Parathyroid adenoma (tissue), 2 donors: ENCODE measurements around the gene MFN1.

Source experiments
- H2AFZ ChIP-seq: fragments of 300-600 bp; sonication (generic); one replicate; pipeline ENCODE4 v1.7.0; 2017; ENCODE audit warnings: antibody characterized with exemption, mild to moderate bottlenecking
- H3K27ac ChIP-seq: fragments of 300-600 bp; sonication (generic); one replicate; pipeline ENCODE4 v1.7.0; 2017
- H3K27me3 ChIP-seq: fragments of 300-600 bp; sonication (generic); one replicate; pipeline ENCODE4 v1.7.0; 2017; ENCODE audit warnings: low read length; ENCODE audit not compliant: control insufficient read depth, insufficient read depth
- H3K36me3 ChIP-seq: fragments of 300-600 bp; sonication (generic); one replicate; pipeline ENCODE4 v1.7.0; 2017; ENCODE audit warnings: low read length; ENCODE audit not compliant: control insufficient read depth, insufficient read depth
- H3K4me1 ChIP-seq: fragments of 300-600 bp; sonication (generic); one replicate; pipeline ENCODE4 v1.7.0; 2017; ENCODE audit warnings: control low read depth
- H3K4me2 ChIP-seq: fragments of 300-600 bp; sonication (generic); one replicate; pipeline ENCODE4 v1.7.0; 2017; ENCODE audit warnings: low read length
- H3K4me3 ChIP-seq: fragments of 300-600 bp; sonication (generic); one replicate; pipeline ENCODE4 v1.7.0; 2017; ENCODE audit warnings: low read depth, low read length
- H3K79me2 ChIP-seq: fragments of 300-600 bp; sonication (generic); one replicate; pipeline ENCODE4 v1.7.0; 2017; ENCODE audit warnings: control low read depth
- H3K9ac ChIP-seq: fragments of 300-600 bp; sonication (generic); one replicate; pipeline ENCODE4 v1.7.0; 2017; ENCODE audit warnings: mild to moderate bottlenecking
- H3K9me3 ChIP-seq: fragments of 300-600 bp; sonication (generic); one replicate; pipeline ENCODE4 v1.7.0; 2017; ENCODE audit warnings: low read length; ENCODE audit not compliant: control insufficient read depth
- CTCF ChIP-seq: fragments of 300-600 bp; sonication (generic); IDR thresholded peaks from one replicate; pipeline ENCODE4 v1.7.0; 2017; ENCODE audit warnings: antibody characterized with exemption, mild to moderate bottlenecking
- donor health status: primary hyperparathyroidism.

The MFN1 gene

GRCh38 chr3:179323197-179324110 lies 24.1 kb upstream of the MFN1 start:
- TF ChIP-seq CTCF: peak; percentile 16
- Histone ChIP-seq H3K4me3 (peak overlapping the region; percentile 78), H3K27ac (peak overlapping the region; percentile 95), H3K9ac (peak overlapping the region; percentile 91), H3K4me2 (peak overlapping the region; percentile 72), H3K79me2 (peaks cover 25% of the 10 kb centered on the region), H3K4me1 (no peaks in the 10 kb centered on the region), H3K27me3 (no peaks in the 10 kb centered on the region), H2AFZ (peak overlapping the region; percentile 90), H3K9me3 (no peaks in the 10 kb centered on the region), H3K36me3 (no peaks in the 10 kb centered on the region)

GRCh38 chr3:179324270-179324754 lies 23.2 kb upstream of the MFN1 start:
- Histone ChIP-seq H3K79me2 (peaks cover 25% of the 10 kb centered on the region), H3K9ac (no peak overlapping the region), H2AFZ (no peak overlapping the region), H3K4me3 (peak overlapping the region; percentile 78), H3K36me3 (no peaks in the 10 kb centered on the region), H3K9me3 (no peaks in the 10 kb centered on the region), H3K27me3 (no peaks in the 10 kb centered on the region), H3K4me2 (peak overlapping the region; percentile 72), H3K27ac (no peak overlapping the region), H3K4me1 (no peaks in the 10 kb centered on the region)
- TF ChIP-seq CTCF: no peak

- no peak for TF ChIP-seq CTCF
- no peaks in the 10 kb centered on the region for H3K4me1 ChIP-seq
- H3K9ac ChIP-seq: no peak overlapping the region
- no peak overlapping the region for H2AFZ ChIP-seq
- H3K79me2 ChIP-seq: peaks cover 15% of the 10 kb centered on the region
- no peaks in the 10 kb centered on the region for H3K36me3 ChIP-seq
- no peaks in the 10 kb centered on the region for H3K9me3 ChIP-seq
- no peak overlapping the region for H3K4me2 ChIP-seq
- H3K27ac ChIP-seq: no peak overlapping the region
- H3K4me3 ChIP-seq: no peak overlapping the region
- no peaks in the 10 kb centered on the region for H3K27me3 ChIP-seq
These were observed 17.1 kb upstream of the MFN1 start for GRCh38 chr3:179330438-179330837.

GRCh38 chr3:179332240-179332639 lies 15.3 kb upstream of the MFN1 start:
- no peak overlapping the region for H3K9ac ChIP-seq
- no peaks in the 10 kb centered on the region for H3K9me3 ChIP-seq
- H3K36me3 ChIP-seq: no peaks in the 10 kb centered on the region
- TF ChIP-seq CTCF: no peak
- no peak overlapping the region for H3K4me3 ChIP-seq
- no peaks in the 10 kb centered on the region for H3K4me1 ChIP-seq
- H2AFZ ChIP-seq: no peak overlapping the region
- no peaks in the 10 kb centered on the region for H3K27me3 ChIP-seq
- H3K4me2 ChIP-seq: no peak overlapping the region
- no peak overlapping the region for H3K27ac ChIP-seq
- H3K79me2 ChIP-seq: peaks cover 2% of the 10 kb centered on the region
